ENCODE measurements around the gene PTP4A1.
"Not testable (repeated sequence)": the region's sequence is repeated elsewhere in the genome, so short reads cannot be mapped to it uniquely, and the experiment has no call there.

Gene PTP4A1

GRCh38 chr6:63582579-63583231, 10.4 kb downstream of the PTP4A1 start:
- no peak for DNase-seq (ENCODE audit: low read depth in 3 of 3)

DNA sequence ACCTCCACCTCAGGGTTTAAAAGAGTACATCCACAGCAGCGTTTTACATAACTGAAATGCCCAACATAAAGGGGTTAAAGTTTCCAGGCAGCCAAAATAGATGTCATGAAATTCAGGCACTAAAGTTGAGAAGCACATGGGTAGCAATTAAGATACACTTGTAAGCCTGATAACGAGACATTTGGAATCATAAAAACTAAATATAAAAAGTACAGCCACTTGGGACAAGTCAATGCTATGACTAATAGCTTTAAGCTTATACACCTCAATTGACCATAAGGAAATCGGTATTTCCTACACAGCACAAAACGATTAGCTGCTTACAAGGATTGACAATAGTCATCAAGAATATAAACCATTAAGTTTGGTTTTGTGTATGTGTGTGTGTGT, 11.8 kb downstream of the PTP4A1 start:
- DNase-seq (ENCODE audit: low read depth in 3 of 3): no peak

DNA sequence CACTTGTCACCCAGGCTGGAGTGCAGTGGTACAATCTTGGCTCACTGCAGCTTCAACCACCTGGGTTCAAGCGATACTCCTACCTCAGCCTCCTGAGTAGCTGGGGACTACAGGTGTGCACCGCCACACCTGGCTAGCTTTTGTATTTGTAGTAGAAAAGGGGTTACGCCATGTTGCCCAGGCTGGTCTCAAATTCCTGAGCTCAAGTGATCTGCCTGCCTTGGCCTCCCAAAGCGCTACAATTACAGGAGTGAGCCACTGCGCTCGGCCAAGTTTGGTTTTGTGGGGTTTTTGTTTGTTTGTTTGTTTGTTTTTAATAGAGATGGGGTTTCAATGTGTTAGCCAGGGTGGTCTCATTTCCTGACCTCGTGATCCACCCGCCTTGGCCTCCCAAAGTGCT, 12.3 kb downstream of the PTP4A1 start:
- no peak for DNase-seq (ENCODE audit: low read depth in 3 of 3)

DNA sequence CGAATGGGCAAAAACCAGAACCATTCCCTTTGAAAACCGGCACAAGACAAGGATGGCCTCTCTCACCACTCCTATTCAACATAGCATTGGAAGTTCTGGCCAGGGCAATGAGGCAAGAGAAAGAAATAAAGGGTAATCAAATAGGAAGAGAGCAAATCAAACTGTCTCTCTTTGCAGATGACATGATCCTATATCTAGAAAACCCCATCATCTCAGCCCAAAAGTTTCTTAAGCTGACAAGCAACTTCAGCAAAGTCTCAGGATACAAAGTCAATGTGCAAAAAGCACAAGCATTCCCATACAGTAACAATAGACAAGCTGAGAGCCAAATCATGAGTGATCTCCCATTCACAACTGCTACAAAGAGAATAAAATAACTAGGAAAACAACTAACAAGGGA, 13.4 kb downstream of the PTP4A1 start:
- DNase-seq (ENCODE audit: low read depth in 3 of 3): not testable (repeated sequence)

DNA sequence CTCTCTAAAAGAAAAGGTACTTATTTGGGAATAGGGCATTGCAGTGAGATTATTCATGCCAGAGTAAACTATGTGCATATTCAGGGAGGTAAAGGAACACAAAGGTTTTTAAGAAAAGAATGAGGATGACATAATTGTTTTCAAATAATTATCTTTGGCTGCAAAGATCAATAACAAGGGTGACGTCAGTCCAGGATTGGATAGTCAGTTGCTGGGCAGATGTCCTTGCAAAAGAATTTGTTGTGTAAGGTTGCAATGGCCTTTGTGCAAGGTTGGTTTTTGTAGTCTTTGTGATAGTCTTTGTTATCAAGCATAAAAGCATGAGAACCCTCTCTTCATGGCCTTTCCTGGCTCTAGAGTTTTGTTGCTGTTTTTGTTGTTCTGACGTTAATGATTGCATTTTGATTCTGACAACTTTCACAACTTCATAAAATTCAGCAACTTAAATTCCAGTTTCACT, 17.7 kb downstream of the PTP4A1 start:
- DNase-seq (ENCODE audit: low read depth in 3 of 3): no peak

GRCh38 chr6:63592886-63593285, 20.6 kb downstream of the PTP4A1 start:
- no peak for DNase-seq (ENCODE audit: low read depth in 3 of 3)

DNA sequence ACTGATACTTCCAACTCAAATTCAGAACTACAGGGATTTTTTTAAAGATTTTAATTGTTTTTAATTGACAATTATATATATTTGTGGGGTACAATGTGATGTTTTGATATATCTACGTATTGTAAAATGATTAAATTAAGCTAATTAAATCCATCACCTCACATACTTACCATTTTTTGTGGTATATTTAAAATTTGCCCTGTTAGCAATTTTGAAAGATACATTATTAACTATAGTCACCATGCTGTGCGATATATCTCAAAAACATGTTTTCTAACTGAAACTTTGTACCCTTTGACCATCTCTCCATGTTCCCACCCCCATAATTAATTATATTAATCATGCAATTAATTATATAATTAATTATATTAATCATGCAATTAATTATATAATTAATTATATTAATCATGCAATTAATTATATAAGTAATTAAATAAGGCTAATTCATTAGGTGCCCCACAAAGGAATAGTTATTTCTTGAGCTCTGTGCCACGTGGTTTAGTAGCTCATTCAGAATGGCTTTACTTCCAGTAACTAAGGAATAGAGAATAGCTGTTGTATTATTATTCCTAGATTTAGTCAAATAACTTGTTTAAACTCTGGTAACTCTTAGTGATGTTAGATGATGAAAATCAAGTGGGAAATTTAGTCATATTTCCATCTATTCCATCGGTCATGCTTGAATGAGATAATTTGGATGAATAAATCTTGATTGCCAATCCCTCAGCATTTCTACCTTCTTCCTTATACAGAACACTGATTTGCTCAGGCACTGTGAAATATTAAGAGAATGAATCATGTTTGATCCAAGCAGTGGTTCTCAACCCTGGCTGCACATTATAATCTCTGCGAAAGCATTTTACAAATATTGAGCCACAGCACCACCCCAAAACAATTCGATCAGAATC, 25.1 kb downstream of the PTP4A1 start:
- no peak for DNase-seq (ENCODE audit: low read depth in 3 of 3)

DNA sequence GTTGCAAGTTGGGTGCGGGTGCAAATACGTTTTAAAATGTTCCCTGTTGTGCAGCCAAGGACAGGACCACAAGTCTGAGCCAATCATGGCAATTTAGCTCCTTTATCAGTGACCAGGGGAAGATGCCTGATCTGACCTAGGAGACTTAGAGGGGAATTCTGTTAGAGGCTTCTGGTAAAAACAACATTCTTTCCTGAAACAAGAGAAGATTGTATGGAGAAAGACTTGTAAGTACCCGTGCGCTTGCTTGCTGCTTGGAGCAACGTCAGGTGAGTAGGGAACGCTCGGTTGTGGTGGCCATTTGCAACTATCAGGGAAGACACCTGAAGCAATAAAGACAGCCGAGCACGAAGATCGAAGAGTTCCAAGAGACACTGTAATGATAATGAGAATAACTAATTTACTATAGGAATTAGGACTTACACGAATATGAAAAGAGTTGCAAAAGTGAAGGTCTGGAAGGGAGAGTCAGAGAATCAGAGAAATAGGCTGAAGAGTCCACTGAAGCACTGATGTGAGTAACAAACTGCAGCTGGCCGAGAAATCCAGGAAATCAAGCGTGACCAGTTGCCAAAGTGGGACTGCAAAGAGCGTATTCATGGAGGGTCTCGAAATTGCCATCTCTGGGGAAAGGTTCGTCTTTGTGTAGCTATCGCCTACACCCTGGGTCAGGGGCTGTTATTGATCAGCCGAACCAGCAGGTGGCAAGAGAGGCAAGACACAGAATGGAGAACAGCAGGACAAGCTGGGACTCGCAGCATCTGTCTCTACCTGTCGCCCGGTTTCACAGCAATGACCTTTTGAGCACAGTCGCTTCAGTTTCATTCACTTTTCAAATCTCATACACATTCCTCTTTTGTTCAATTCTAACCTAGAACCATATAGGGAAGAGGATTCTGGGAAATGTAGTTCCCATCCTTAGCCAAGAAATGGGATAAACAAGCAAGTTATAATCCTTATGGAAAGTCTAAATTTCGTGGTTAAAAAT, 26.1 kb downstream of the PTP4A1 start:
- DNase-seq (ENCODE audit: low read depth in 3 of 3): peak; percentile 36 to 58 (median 53)

GRCh38 chr6:63599243-63599642, 27.0 kb downstream of the PTP4A1 start:
- DNase-seq (ENCODE audit: low read depth in 3 of 3): no peak

DNA sequence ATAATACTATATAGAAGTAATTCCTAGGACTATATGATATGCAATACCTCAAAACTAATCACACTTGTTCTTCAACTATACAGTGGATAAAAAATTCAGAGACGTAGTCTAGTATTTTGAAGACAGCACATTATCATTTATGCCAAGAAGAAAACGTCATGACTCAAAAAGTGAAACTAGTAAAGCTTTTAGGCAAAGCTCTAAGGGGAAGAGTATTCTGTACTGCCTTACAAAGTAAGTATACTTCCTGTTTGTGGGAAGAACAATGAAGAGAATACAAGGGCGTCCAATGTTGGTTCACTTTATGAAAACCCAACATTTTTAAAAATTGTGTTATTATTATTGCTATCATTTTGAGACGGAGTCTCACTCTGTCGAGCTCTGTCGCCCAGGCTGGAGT, 27.9 kb downstream of the PTP4A1 start:
- no peak for DNase-seq (ENCODE audit: low read depth in 3 of 3)

GRCh38 chr6:63609231-63609630, 37.0 kb downstream of the PTP4A1 start:
- DNase-seq (ENCODE audit: low read depth in 3 of 3): no peak

GRCh38 chr6:63610944-63611343, 38.7 kb downstream of the PTP4A1 start:
- DNase-seq (ENCODE audit: low read depth in 3 of 3): no peak

DNA sequence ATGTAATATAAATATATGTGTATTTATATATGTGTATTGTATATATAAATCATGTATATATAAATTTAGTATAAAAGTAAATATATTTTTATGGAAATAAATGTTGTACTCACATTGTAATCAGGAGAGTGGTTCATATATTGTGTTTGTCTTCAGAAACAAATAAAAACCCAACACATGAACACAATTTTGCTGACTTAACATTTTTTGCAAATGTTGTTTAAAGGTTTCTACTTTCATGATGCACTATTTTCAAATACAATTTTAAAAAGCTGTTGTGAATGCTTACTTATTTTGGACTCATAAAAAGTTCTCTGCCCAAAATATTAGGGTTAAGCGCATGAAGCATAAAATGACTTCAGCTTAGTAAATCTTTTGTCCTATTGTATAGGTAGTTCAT, 39.3 kb downstream of the PTP4A1 start:
- DNase-seq (ENCODE audit: low read depth in 3 of 3): no peak

DNA sequence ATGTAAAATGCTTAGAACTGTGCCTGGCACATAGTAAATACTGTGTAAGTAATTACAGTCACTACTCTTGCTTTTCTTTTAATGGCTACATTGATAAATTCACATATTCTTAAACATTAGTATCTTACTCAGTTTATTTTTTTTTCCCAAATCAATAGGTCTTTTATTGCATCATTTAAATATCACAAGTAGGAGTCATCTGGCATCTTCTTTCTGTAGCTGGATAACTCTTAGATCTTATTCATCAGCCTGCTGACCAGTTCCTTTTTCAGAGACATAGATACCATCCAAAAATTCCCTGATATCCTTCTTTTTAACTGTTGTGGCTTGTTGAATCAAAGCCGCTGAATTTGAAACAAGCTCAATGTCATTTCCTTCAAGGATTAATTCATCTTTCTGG, 43.3 kb downstream of the PTP4A1 start:
- DNase-seq (ENCODE audit: low read depth in 3 of 3): no peak

All from stimulated activated CD4-positive, alpha-beta T cell treated with anti-CD3 and anti-CD28 coated beads, TNF-alpha, amount 100 ng/mL, for 48 hours (primary cell).